Heart left ventricle (tissue), 13 donors: ENCODE data around the gene DSCAM.

ENCODE experiments used
- POLR2A ChIP-seq, 2 donors: fragments of 450-650 bp; IDR thresholded peaks; one replicate each; pipeline ENCODE4 v1.6.1; 2017; ENCODE audit warnings: antibody characterized with exemption in 2 of 2, mild to moderate bottlenecking in 2 of 2, moderate library complexity in 2 of 2
- TF ChIP-seq, protein P1 (sequence below), 12 donors: fragments of 200-600 bp; sonication (generic) in 4 of 12; IDR thresholded peaks; one replicate each; pipeline versions ENCODE4 v1.5.0 to v1.8.0; 2018 to 2022; ENCODE audit warnings: antibody characterized with exemption in 12 of 12, mild to moderate bottlenecking in 5 of 12
- donor health status: ischemic (EF 13 %, LVEDD 7.1; RV severe dilation, severe dysfunction).
- donor health status: DM: no; HTN: yes; CAD: no.
- donor health status: DM: no; HTN: no; CAD: no.
- donor health status: ischemic (EF 25% LVEDD 6.9; RV normal size, moderate dysfunction).
- donor health status: ischemic (EF 25% LVEDD 5.7; RV mildly dilated, moderate dysfunction).
- donor health status: ischemic (EF 35%, LVEDD 5.7; RV mildly dilated, moderate dysfunction).
- donor health status: nonischemic (EF 11% LVEDD 7.7; RV severe dilation, severe dysfunction).
- donor health status: DM: yes; HTN: yes; CAD: no.
- donor health status: PGD.
- donor health status: ischemic (EF 29% LVEDD 5.4; RV normal size, mild dysfunction).
- donor health status: nonischemic (EF 23%, LVEDD 6.1; RV moderate dilation, normal function).

DNA sequence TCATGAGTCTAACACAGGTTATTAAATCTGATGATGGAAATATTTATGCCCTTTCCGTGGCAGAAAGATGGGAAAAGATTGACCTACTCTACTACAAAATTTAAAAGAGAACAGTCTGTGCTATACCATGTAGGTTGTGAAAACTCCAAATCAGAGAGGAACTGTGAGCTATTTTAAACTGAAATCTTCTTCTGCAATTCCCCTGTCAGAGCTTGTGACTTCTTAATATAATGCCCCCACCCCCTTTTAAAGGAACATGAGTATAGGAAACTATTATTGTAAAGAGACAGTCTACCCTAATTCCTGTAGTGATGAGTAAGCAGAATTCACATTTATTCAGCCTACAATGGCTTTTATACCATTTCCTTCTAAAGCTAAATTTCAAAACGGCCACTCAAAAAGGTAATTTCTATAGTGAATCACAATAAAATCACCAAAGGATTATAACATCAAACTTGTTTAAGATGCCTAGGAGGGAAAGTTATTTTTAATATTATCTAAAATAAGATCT is 11.7 kb downstream of the DSCAM start:
- TF ChIP-seq, protein P1, sequence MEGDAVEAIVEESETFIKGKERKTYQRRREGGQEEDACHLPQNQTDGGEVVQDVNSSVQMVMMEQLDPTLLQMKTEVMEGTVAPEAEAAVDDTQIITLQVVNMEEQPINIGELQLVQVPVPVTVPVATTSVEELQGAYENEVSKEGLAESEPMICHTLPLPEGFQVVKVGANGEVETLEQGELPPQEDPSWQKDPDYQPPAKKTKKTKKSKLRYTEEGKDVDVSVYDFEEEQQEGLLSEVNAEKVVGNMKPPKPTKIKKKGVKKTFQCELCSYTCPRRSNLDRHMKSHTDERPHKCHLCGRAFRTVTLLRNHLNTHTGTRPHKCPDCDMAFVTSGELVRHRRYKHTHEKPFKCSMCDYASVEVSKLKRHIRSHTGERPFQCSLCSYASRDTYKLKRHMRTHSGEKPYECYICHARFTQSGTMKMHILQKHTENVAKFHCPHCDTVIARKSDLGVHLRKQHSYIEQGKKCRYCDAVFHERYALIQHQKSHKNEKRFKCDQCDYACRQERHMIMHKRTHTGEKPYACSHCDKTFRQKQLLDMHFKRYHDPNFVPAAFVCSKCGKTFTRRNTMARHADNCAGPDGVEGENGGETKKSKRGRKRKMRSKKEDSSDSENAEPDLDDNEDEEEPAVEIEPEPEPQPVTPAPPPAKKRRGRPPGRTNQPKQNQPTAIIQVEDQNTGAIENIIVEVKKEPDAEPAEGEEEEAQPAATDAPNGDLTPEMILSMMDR (IDR thresholded peaks at IDR 0.05) = no peak
- TF ChIP-seq POLR2A (IDR thresholded peaks at IDR 0.05) = no peak
